Gastrocnemius medialis (tissue), 4 donors: ENCODE data around the gene EHD3.

Source experiments
- CTCF ChIP-seq, 5 experiments: fragments of 450-650 bp in 3 of 5; fragments of 200-600 bp in 2 of 5; sonication (generic) in 2 of 5; IDR thresholded peaks in 4 of 5; conservative IDR thresholded peaks in 1 of 5; 1 replicate in 4 of 5; 2 replicates in 1 of 5; pipeline ENCODE4 v1.5.1; 2016 to 2019; ENCODE audit warnings: antibody characterized with exemption in 5 of 5, mild to moderate bottlenecking in 3 of 5, moderate library complexity in 3 of 5
- POLR2A ChIP-seq, 2 donors: fragments of 450-650 bp; IDR thresholded peaks; one replicate each; pipeline ENCODE4 v1.6.1; 2017; ENCODE audit warnings: antibody characterized with exemption in 2 of 2, mild to moderate bottlenecking in 2 of 2, moderate library complexity in 2 of 2

- TF ChIP-seq CTCF (IDR thresholded peaks at IDR 0.05 in 4 of 5, conservative IDR thresholded peaks at IDR 0.05 in 1 of 5) = no peak
- TF ChIP-seq POLR2A (IDR thresholded peaks at IDR 0.05) = no peak
These were observed 7.7 kb upstream of the EHD3 start for GRCh38 chr2:31226266-31226665.
